Endothelial cell of umbilical vein (primary cell): Measurements from ENCODE around the gene SCGB1D1. TPM values are rescaled to one million over a fixed set of nuclear protein-coding genes. Genes with fewer than 3 reads are reported as not detected.

Experiments
- BruUV-seq: library from RNA; stranded (reverse); fragments of 400-500 nt; replicated peaks from 2 replicates; lab custom pipeline; 2021; lab: Mats Ljungman, UMichigan
- CTCF ChIA-PET: fragments of 300-600, 350-600 bp; sonication (Branson Sonifier 250); formaldehyde crosslinking; loops from one replicate; lab custom pipeline; 2021; ENCODE audit warnings: antibody characterized with exemption, inconsistent platforms; lab: Charles Lee
- POLR2A ChIA-PET: fragments of 300-600, 350-600 bp; sonication (Branson Sonifier 250); formaldehyde crosslinking; loops from one replicate; lab custom pipeline; 2021; ENCODE audit warnings: antibody characterized with exemption, inconsistent platforms; lab: Charles Lee
- DNase-seq: peaks from one replicate; pipeline ENCODE4 v3.0.0-alpha.2; 2011; ENCODE audit warnings: low read depth, low spot score
- FAIRE-seq: peaks from 2 replicates; lab custom pipeline; 2011; peaks lifted over from hg19 to GRCh38; lab: Jason Lieb, UNC
- H2AFZ ChIP-seq: 2 replicates; pipeline ENCODE4 v1.6.0; 2012; ENCODE audit warnings: low read depth, low read length, control low read depth, inconsistent platforms
- H3K27ac ChIP-seq: 2 replicates; pipeline ENCODE4 v1.5.1; 2011; ENCODE audit warnings: low read depth, mild to moderate bottlenecking, control low read depth, low read length, moderate library complexity; ENCODE audit not compliant: insufficient read depth
- H3K27me3 ChIP-seq, 2 experiments: 2 replicates each; pipeline versions ENCODE4 v1.6.0 to v1.6.1; 2011; ENCODE audit warnings: low read length in 2 of 2, mixed read lengths in 1 of 2; ENCODE audit not compliant: control insufficient read depth in 2 of 2, insufficient read depth in 2 of 2
- H3K36me3 ChIP-seq, 2 experiments: 2 replicates in 1 of 2; 3 replicates in 1 of 2; pipeline ENCODE4 v1.5.1; 2011; ENCODE audit warnings: low read length in 2 of 2, mild to moderate bottlenecking in 1 of 2, moderate library complexity in 1 of 2; ENCODE audit not compliant: control insufficient read depth in 2 of 2, insufficient read depth in 2 of 2; ENCODE audit errors: extremely low read depth in 1 of 2
- H3K4me1 ChIP-seq: 3 replicates; pipeline ENCODE4 v1.5.1; 2011; ENCODE audit warnings: mild to moderate bottlenecking, low read length; ENCODE audit not compliant: control insufficient read depth, insufficient read depth; ENCODE audit errors: extremely low read depth
- H3K4me2 ChIP-seq: 2 replicates; pipeline ENCODE4 v1.6.1; 2011; ENCODE audit warnings: low read length, control low read depth, mixed read lengths; ENCODE audit not compliant: insufficient read depth
- H3K4me3 ChIP-seq, 3 experiments: fragments of 200-600 bp in 1 of 3; sonication (generic), shearing (Covaris generic) in 1 of 3; replicated peaks in 1 of 3; 2 replicates each; pipeline ENCODE4 v1.5.1; 2011 to 2016; ENCODE audit warnings: control low read depth in 3 of 3, low read length in 3 of 3, mild to moderate bottlenecking in 2 of 3, inconsistent platforms in 1 of 3, low read depth in 1 of 3, moderate library complexity in 1 of 3; ENCODE audit not compliant: insufficient read depth in 1 of 3
- H3K79me2 ChIP-seq: 2 replicates; pipeline ENCODE4 v1.6.0; 2012; ENCODE audit warnings: low read length, inconsistent platforms; ENCODE audit not compliant: control insufficient read depth, insufficient read depth
- H3K9ac ChIP-seq: replicated peaks from 2 replicates; pipeline ENCODE3; 2011; ENCODE audit warnings: low read length, control low read depth; ENCODE audit not compliant: insufficient read depth; ENCODE audit errors: extremely low read depth
- H3K9me1 ChIP-seq: replicated peaks from 3 replicates; pipeline ENCODE4 v1.6.0; 2011; ENCODE audit warnings: mild to moderate bottlenecking, low read length; ENCODE audit not compliant: control insufficient read depth, insufficient read depth; ENCODE audit errors: extremely low read depth
- H3K9me3 ChIP-seq: replicated peaks from 2 replicates; pipeline ENCODE4 v1.5.1; 2012; ENCODE audit warnings: low read length, inconsistent platforms; ENCODE audit not compliant: control insufficient read depth, insufficient read depth
- H4K20me1 ChIP-seq: replicated peaks from 2 replicates; pipeline ENCODE3; 2011; ENCODE audit warnings: mild to moderate bottlenecking, low read length; ENCODE audit not compliant: control insufficient read depth, insufficient read depth; ENCODE audit errors: extremely low read depth
- CTCF ChIP-seq, 2 donors: IDR thresholded peaks; 1 replicate in 1 of 2; 2 replicates in 1 of 2; pipeline ENCODE4 v1.5.1; 2011; ENCODE audit warnings: low read length in 2 of 2, mild to moderate bottlenecking in 2 of 2, moderate library complexity in 2 of 2, control low read depth in 1 of 2, inconsistent platforms in 1 of 2, low read depth in 1 of 2; ENCODE audit not compliant: insufficient read depth in 1 of 2; ENCODE audit errors: extremely low read depth in 1 of 2
- EZH2 ChIP-seq: IDR thresholded peaks from 2 replicates; pipeline ENCODE4 v1.6.1; 2012; ENCODE audit warnings: borderline replicate concordance, low read depth, mild to moderate bottlenecking, moderate library complexity, low read length, inconsistent platforms; ENCODE audit not compliant: severe bottlenecking
- FOS ChIP-seq: IDR thresholded peaks from 2 replicates; pipeline ENCODE4 v1.6.1; 2011; ENCODE audit warnings: mild to moderate bottlenecking, low read length, moderate library complexity, borderline replicate concordance; ENCODE audit not compliant: insufficient read depth
- JUN ChIP-seq: IDR thresholded peaks from 2 replicates; pipeline ENCODE4 v1.6.1; 2011; ENCODE audit warnings: borderline replicate concordance, low read depth; ENCODE audit not compliant: insufficient read length, insufficient read depth
- MAX ChIP-seq: IDR thresholded peaks from 2 replicates; pipeline ENCODE4 v1.6.1; 2011; ENCODE audit not compliant: insufficient read depth, insufficient read length
- MYC ChIP-seq: IDR thresholded peaks from one replicate; pipeline ENCODE4 v1.6.1; 2011; ENCODE audit warnings: mild to moderate bottlenecking, low read depth, low read length
- POLR2A ChIP-seq: IDR thresholded peaks from 2 replicates; pipeline ENCODE4 v1.6.1; 2012; ENCODE audit warnings: low read depth, mild to moderate bottlenecking, control low read depth, low read length
- POLR2AphosphoS5 ChIP-seq: IDR thresholded peaks from 2 replicates; pipeline ENCODE4 v1.6.1; 2012; ENCODE audit warnings: low read depth, mild to moderate bottlenecking, control low read depth, low read length, moderate library complexity; ENCODE audit not compliant: insufficient read depth
- dilution Hi-C: fragments of 300-500 bp; cut with MboI; formaldehyde crosslinking; loops from one replicate; pipeline ENCODE4 v1.15.0; 2019; ENCODE audit warnings: low sequenced_read_pairs; ENCODE audit not compliant: extremely low pct_ligation_motif_present
- intact Hi-C: fragments of 100-400 bp; cut with micrococcal nuclease; formaldehyde crosslinking; loops from one replicate; pipeline ENCODE4 v1.10.0; 2022
- polyA plus RNA-seq, 4 experiments: library from polyadenylated mRNA; depleted of rRNA in 3 of 4; stranded (reverse) in 3 of 4; unstranded in 1 of 4; fragments of >200 nt; gene quantifications; 2 replicates each; pipeline versions ENCODE4 v1.2.1 to v1.2.3, GENCODE V29; 2011 to 2012; ENCODE audit warnings: missing spikeins in 1 of 4
- total RNA-seq: library from RNA; stranded (reverse); gene quantifications from 2 replicates; pipeline ENCODE4 v1.2.3, GENCODE V29; 2021

Gene SCGB1D1
- total and polyA plus RNA-seq, 2 donors (not counting 3 experiments of a cell fraction or from before 2014, with no cell fraction given), result not detected

- H3K9me1 ChIP-seq, result no peaks in the 10 kb centered on the region
- H3K9me3 ChIP-seq, result no peaks in the 10 kb centered on the region
- no peak overlapping the region for H3K4me2 ChIP-seq
- ChIA-PET CTCF (interaction anchor here (1.0 to 3.6 kb wide), 8 partner anchors 9 to 412 kb away, joined by 3 to 39 read pairs (median 5); no protein-coding TSS in a partner anchor), POLR2A (no interaction called here)
- H2AFZ ChIP-seq, result no peak overlapping the region
- H3K4me3 ChIP-seq, result no peak overlapping the region
- H3K79me2 ChIP-seq, result no peaks in the 10 kb centered on the region
- peaks cover 0 to 4% of the 10 kb centered on the region in 2 experiments for H3K27me3 ChIP-seq
- TF ChIP-seq JUN, result no peak
- no peak for FAIRE-seq
- intact Hi-C loops, result loop anchor here (1.0 to 2.0 kb wide), 3 partner anchors 37 to 86 kb away; no protein-coding TSS in a partner anchor
- BruUV-seq, result no TSS peak
- H3K4me1 ChIP-seq, result no peaks in the 10 kb centered on the region
- H3K9ac ChIP-seq, result no peak overlapping the region
- dilution Hi-C loops, result loop anchor here (5.0 kb wide), 1 partner anchor 41 kb away; no protein-coding TSS in a partner anchor
- H3K27ac ChIP-seq, result no peak overlapping the region
- H4K20me1 ChIP-seq, result peaks cover 2% of the 10 kb centered on the region
- DNase-seq, result no peak
- no peaks in the 10 kb centered on the region for H3K36me3 ChIP-seq
Observed at GRCh38 chr11:62208785-62209144, 18.7 kb downstream of the SCGB1D1 start.

- no peak overlapping the region for H3K4me3 ChIP-seq
- H3K9me1 ChIP-seq, result no peaks in the 10 kb centered on the region
- no peaks in the 10 kb centered on the region for H3K36me3 ChIP-seq
- POLR2A ChIA-PET, result no interaction called here
- CTCF ChIA-PET, result interaction anchor here (0.7 to 1.8 kb wide), 33 partner anchors 10 to 326 kb away, joined by 3 to 65 read pairs (median 4); partner anchors contain the start of genes ASRGL1 and SCGB2A2
- H3K9ac ChIP-seq, result no peak overlapping the region
- H3K79me2 ChIP-seq, result no peaks in the 10 kb centered on the region
- intact Hi-C loops (loop anchor here (1.0 kb wide), 3 partner anchors 94 to 161 kb away; no protein-coding TSS in a partner anchor), dilution Hi-C loops (no loop called here)
- TF ChIP-seq MAX (no peak), EZH2 (no peak), CTCF (IDR thresholded peaks at IDR 0.05; ENCODE audit: extremely low read depth in 1 of 2, insufficient read depth in 1 of 2, low read depth in 1 of 2, low read length in 2 of 2) (peak; percentile 31 to 38), MYC (no peak), POLR2A (no peak), FOS (no peak), POLR2AphosphoS5 (no peak)
- no peak overlapping the region for H2AFZ ChIP-seq
- peaks cover 6 to 9% of the 10 kb centered on the region in 2 experiments for H3K27me3 ChIP-seq
- H3K27ac ChIP-seq, result no peak overlapping the region
- H4K20me1 ChIP-seq, result peaks cover 2% of the 10 kb centered on the region
- no peaks in the 10 kb centered on the region for H3K9me3 ChIP-seq
- FAIRE-seq (peak; percentile 73), DNase-seq (peak; percentile 31)
- no TSS peak for BruUV-seq
- H3K4me1 ChIP-seq, result no peaks in the 10 kb centered on the region
- no peak overlapping the region for H3K4me2 ChIP-seq
Observed at GRCh38 chr11:62217191-62217748, 27.3 kb downstream of the SCGB1D1 start.
